CD4-positive, alpha-beta T cell treated with Interleukin-6 for 4 hours (primary cell): ENCODE results near the gene TOR1AIP2.

Experiments used
- DNase-seq: peaks from one replicate; pipeline ENCODE4 v3.0.0-alpha.2; 2020; ENCODE audit warnings: mixed read lengths

The TOR1AIP2 gene

GRCh38 chr1:179877586-179878265 is at the start of gene TOR1AIP2:
Gene TOR1AIP2 (minus strand): TSS chr1:179877803. CDS start chr1:179852665, 25,138 bp downstream.
- DNase-seq: peak; percentile 85

GRCh38 chr1:179926850-179927205 is 49.2 kb upstream of the TOR1AIP2 start:
- DNase-seq: no peak

- no peak for DNase-seq
These were observed 48.6 kb upstream of the TOR1AIP2 start for GRCh38 chr1:179925922-179926849.

- no peak for DNase-seq
These were observed 47.7 kb upstream of the TOR1AIP2 start for GRCh38 chr1:179925302-179925701.

GRCh38 chr1:179924268-179924667 is 46.7 kb upstream of the TOR1AIP2 start:
- DNase-seq: no peak

GRCh38 chr1:179923029-179923428 is 45.4 kb upstream of the TOR1AIP2 start:
- no peak for DNase-seq

GRCh38 chr1:179921981-179922872 is 44.6 kb upstream of the TOR1AIP2 start:
- no peak for DNase-seq

GRCh38 chr1:179921472-179921871 is 43.9 kb upstream of the TOR1AIP2 start:
- DNase-seq: no peak

- DNase-seq: no peak
These were observed 40.2 kb upstream of the TOR1AIP2 start for GRCh38 chr1:179917601-179918429.

- DNase-seq: no peak
These were observed 34.2 kb upstream of the TOR1AIP2 start for GRCh38 chr1:179911812-179912211.

GRCh38 chr1:179910934-179911333 is 33.3 kb upstream of the TOR1AIP2 start:
- no peak for DNase-seq

- no peak for DNase-seq
These were observed 12.0 kb upstream of the TOR1AIP2 start for GRCh38 chr1:179889589-179889988.

- no peak for DNase-seq
These were observed 10.5 kb upstream of the TOR1AIP2 start for GRCh38 chr1:179888071-179888470.

- peak; percentile 69 for DNase-seq
These were observed 6.1 kb upstream of the TOR1AIP2 start for GRCh38 chr1:179883745-179884138.

- DNase-seq: peak; percentile 53
These were observed 5.6 kb upstream of the TOR1AIP2 start for GRCh38 chr1:179883040-179883744.

GRCh38 chr1:179882253-179883039 is 4.8 kb upstream of the TOR1AIP2 start, which contains the start of gene TOR1AIP1:
Gene TOR1AIP1 (plus strand): TSS chr1:179882285. CDS start chr1:179882503, 218 bp downstream.
- peak; percentile 97 for DNase-seq

GRCh38 chr1:179881642-179882252 is 4.1 kb upstream of the TOR1AIP2 start:
- no peak for DNase-seq

- DNase-seq: no peak
These were observed 2.2 kb upstream of the TOR1AIP2 start for GRCh38 chr1:179879797-179880196.

- no peak for DNase-seq
These were observed 1.3 kb downstream of the TOR1AIP2 start for GRCh38 chr1:179876300-179876715.
